ENCODE results near the gene LDLRAD2.
A peak's percentile ranks its signal among the peaks of the same experiment; 100 is the strongest.

The LDLRAD2 gene

DNA sequence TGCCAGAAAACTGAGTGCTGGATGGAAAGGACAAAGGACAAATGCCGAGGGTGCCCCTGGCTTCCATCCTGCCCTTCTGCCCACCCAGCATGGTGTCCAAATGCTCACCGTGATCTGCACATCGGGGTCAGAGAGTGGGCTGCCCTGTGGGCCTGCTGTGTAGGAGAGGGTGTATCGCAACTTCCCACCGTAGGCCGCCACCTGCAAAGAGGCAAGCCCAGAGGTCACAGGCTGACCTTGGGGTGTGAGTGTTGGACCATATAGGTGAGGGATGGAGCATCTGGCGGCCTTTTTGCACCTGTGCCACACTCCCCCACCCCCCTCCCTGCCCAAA lies 53.5 kb downstream of the LDLRAD2 start:
- DNase-seq, result no peak

DNA sequence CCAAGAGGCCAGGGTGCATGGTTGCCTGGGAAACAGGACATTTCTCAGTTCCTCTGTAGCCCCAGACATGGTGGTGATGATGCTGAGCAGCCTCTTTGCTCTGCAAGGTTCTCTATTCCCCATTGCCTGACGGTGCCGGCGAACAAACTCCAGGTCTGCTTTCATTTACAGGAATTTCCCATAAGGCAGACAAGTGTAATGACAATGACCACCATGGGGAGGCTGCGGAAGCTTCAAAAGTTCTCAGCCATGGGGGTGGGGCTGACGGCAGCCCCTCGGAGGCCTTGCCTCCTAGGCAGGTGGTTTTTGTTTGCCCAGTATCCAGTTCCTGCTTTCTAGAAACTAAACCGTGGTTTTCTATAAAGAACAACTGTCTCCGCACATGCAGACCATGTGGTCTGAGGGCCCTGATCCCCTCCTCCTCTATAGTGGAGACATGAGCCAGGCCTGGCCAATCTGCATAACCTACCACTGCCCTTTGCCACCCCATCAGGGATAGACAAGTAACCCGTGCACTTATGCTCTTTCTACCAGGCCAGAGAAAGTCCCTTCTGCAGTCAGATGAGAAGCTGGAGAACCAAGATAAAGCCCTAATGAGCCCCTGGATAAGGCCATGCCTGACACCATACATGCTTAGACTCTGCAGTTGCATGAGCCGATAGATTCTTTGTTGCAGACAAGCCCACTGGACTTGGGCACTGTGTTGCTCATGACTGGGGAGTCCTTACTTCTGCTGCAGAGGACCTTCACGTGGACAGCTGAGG lies 54.1 kb downstream of the LDLRAD2 start:
- DNase-seq, result no peak

DNA sequence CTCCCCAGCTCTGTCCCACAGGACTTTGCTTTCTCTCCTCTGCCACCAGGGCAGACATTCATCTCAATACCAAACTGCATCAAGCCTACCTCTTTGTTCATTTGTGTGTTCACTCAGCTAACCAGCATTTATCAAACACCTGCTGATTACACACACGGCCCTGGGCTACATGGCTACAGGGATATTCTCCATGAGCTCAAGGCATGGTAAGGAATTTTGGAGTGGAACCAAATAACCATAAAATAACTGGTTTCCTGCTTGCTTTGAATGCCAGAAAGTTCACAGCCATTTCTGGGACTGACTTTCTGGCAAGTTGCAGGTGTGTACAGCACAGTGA lies 54.6 kb downstream of the LDLRAD2 start:
- no peak for DNase-seq

DNA sequence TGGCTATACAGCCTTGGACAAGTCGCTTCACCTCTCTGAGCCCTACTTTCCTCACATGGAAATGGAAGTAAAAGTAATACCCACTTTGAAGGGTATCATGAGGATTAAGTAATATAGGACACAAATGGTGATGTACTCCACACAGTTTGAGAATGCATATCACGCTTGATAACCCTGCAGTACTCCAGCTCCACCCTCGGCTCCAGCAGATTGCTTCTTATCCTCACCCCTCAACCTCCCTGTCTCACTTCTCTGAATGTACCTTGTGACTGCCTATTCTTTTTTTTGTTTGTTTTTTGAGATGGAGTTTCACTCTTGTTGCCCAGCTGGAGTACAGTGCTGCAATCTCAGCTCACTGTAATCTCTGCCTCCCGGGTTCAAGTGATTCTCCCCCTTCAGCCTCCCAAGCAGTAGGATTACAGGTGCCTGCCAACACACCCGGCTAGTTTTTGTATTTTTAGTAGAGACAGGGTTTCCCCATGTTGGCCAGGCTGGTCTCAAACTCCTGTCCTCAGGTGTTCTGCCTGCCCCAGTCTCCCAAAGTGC lies 55.5 kb downstream of the LDLRAD2 start:
- DNase-seq, result peak; percentile 27

DNA sequence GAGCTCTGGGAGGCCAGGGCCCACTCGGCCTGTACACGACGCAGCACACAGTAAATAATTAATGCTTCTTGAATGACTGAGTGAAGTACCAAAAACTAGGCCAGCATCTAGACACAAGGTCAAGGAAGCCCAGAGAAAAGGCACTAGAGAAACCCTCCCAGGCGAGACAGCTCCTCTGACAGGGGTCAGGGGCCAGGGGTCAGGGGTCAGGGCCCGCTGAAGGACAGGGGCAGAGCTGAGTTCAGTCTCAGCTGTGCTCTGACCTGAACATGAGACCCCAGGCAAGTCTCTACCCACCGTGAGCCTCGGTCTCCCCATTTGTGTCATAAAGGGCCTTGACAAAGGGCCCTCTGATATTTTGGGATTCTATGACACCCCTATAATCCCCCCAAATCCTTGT lies 56.4 kb downstream of the LDLRAD2 start:
- no peak for DNase-seq

DNA sequence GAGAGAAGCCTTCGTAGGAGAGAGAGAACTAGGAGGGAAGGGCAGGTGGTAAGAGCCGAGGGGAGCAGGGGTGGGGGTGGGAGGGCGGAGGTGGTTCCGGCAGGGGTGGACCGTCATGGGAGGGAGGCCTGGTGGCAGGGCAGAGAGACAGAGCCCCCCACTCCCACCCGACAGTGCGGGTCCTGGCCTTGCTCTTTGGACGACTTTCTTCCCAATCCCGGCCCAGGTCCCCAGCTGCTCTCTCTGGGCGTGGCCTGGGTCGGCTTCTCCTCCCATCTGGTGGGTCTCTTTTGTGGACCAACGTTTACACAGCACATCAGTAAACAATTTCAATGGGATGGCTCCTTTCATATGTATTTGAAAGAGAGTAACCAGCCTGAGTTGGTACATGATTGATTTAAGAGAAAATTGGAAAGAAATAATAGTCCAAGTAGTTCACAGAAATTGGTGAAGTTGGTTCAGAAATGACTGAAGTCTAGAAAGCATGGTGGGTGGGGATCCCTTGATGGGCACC lies 56.9 kb downstream of the LDLRAD2 start:
- DNase-seq, result peak; percentile 40

DNA sequence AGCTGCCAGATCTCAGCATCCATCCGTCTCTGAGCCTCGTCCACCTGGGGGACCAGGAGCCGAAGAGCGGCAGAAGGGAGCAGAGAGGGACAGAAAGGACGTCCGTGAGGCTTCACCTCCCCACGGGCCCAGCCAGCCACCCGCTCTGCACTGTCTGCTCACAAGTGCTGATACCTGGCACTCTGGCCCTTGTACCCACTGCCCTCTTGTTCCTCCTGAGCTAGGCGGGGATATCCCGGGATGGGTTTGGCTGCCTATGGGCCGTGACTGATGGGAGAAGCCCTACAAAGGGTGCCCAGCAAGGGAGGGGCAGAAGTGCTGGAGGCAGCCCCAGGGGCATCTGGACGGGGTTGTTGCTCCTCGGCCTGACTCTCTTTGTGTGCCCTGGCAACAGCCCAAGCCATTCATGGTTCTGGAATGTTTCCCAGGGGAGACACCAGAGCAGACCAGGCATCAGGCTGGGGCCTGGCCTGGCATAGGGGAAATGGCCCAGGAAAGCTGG lies 57.6 kb downstream of the LDLRAD2 start:
- DNase-seq, result peak; percentile 55

DNA sequence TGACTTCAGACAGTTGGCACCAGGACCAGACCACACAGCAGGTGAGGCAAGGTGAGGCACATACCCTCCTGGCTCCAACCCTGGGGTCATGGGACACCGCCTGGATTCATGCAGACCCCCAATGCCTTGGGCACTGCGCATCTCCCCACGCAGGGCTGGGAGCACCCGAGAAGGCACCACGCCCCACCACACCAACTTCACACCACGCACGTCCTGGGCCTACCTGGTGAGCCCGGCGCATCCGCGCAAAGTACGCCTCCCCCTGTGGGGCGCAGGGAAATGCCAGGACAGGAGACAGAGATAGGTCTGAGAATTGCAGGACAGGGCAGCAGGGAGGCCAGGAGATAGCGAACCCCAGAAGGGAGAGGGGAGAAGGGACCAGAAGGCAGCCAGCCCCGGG lies 58.5 kb downstream of the LDLRAD2 start:
- no peak for DNase-seq

DNA sequence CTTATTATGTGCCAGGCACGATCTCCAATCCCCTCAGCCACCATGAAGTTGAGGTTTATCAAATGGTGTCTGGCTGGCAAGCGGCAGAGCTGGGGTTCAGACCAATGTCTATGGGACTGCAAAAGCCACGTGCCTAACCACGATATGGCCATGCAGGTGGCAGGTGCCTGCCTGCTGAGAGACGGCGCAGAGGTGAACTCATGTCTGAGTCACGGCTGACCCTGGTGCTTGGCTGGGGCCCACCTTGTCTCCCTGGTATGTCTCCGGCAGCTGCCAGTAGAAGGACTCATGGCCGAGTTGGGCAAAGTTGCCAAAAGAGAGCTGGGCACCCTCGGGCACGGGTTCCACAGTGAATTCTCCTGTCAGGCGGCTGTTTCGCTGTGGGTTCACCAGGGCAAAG lies 59.9 kb downstream of the LDLRAD2 start:
- DNase-seq, result no peak

DNA sequence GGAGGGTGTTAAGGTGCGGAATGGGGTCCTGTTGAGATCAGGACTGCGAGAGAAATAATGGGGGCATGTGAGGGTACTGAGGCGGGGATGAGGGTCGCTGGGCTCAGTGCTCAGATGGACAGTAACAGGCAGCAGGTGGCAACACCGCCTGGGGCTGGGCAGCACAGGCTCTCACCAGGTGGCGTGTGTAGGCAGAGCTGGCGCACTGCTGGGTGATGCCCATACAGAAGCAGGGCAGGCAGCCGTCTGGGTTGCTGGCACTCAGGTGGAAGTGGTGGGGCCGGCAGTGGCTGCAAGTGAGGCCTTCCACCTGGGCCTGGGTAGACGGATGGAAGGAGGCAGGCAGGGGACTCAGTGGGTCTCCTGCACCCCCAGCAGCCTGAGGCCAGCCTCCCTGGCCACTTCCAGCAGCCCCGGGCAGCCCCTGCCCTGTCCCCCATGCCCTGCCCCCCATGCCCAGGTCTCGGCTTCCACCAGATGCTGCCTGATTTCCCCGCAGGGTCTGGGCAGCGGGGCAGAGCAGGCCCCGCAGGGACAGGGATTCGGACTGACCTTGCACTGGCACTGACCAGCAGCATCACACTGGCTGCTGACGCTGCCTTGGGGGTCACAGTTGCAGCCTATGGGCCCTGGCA lies 60.5 kb downstream of the LDLRAD2 start:
- no peak for DNase-seq

DNA sequence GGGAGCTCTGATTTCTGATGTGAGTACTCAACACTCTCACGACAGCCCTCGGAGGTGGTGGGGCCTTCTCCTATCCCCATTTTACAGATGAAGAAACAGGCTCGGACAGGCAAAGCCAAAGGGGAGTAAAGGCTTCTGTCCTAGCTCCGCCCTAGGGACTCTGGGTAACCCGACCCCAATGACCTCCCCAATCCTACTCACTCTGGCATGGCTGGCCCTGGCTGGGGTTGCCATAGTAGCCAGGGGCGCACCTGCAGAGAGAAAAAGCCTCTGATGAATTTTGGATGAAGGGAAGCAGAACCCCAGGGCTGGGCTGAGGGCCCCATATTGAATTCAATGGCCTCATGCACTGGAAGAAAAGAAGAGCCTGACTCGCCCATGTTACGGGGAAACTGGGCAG lies 61.1 kb downstream of the LDLRAD2 start:
- no peak for DNase-seq

DNA sequence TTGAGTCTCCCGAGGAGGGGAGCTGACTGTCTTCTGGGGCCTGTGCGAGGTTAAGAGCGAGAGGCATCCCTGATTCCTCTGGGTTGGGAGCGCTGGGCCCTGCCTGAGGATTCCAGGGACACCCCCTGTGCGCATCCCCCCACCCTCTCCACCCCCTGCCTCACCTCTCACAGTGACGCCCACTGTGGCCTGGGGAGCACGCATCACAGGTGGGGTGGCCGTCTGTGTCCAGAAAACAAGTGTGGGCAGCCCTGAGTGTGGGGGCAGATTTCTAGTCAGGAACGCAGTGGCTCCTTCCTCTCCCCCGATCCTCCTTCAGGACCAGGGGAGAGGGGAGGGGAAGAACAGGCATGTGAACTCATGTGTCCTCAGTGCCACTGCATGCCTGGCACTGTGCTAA lies 61.7 kb downstream of the LDLRAD2 start:
- DNase-seq, result no peak

DNA sequence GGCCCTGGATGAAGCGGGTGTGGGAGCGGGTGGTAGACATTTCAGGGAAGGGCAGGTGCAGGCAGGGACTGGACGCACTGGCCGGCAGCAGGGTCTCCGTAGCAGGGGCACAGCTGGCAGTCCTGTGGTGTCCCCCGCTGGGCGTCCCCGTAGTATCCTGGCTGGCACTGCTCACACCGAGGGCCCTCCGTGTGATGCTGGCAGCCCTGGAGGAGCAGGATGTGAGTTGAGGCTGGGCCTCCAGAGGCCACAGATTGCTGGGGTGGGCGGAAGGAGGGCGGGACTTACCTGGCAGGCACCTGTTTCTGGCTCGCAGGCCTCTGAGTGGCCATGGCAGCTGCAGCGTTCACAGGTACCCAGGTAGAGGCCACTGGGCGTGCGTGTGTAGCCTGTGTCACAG lies 62.3 kb downstream of the LDLRAD2 start:
- DNase-seq, result no peak
